IMR-90 (cell line): Measurements from ENCODE around the gene WBP1L.

ENCODE experiments used
- CEBPB ChIP-seq: IDR thresholded peaks from 2 replicates; pipeline ENCODE4 v1.6.1; 2012; ENCODE audit warnings: low read depth, low read length, improper control_type of control experiment
- CHD1 ChIP-seq: IDR thresholded peaks from 2 replicates; pipeline ENCODE4 v1.6.1; 2012; ENCODE audit warnings: low read depth, low read length, improper control_type of control experiment
- FOS ChIP-seq: fragments of 150-350 bp; IDR thresholded peaks from 2 replicates; pipeline ENCODE4 v1.6.1; 2016; ENCODE audit warnings: low read depth, low read length
- MAFK ChIP-seq: IDR thresholded peaks from 2 replicates; pipeline ENCODE4 v1.6.1; 2012; ENCODE audit warnings: low read depth, low read length, improper control_type of control experiment
- MAZ ChIP-seq: IDR thresholded peaks from 2 replicates; pipeline ENCODE4 v1.6.1; 2012; ENCODE audit warnings: low read depth, mild to moderate bottlenecking, low read length, improper control_type of control experiment, moderate library complexity, borderline replicate concordance
- NFE2L2 ChIP-seq: fragments of 150-350 bp; IDR thresholded peaks from 2 replicates; pipeline ENCODE4 v1.6.1; 2016; ENCODE audit warnings: low read depth, mild to moderate bottlenecking, low read length
- POLR2A ChIP-seq: IDR thresholded peaks from 2 replicates; pipeline ENCODE4 v1.6.1; 2012; ENCODE audit warnings: mild to moderate bottlenecking, low read depth, low read length
- RAD21 ChIP-seq: IDR thresholded peaks from 2 replicates; pipeline ENCODE4 v1.6.1; 2012; ENCODE audit warnings: low read length, improper control_type of control experiment
- RFX5 ChIP-seq: IDR thresholded peaks from 2 replicates; pipeline ENCODE4 v1.8.0; 2012; ENCODE audit warnings: low read depth, mild to moderate bottlenecking, low read length, moderate library complexity
- TF ChIP-seq, protein P1 (sequence below): fragments of 150-350 bp; IDR thresholded peaks from 2 replicates; pipeline ENCODE4 v1.6.1; 2016; ENCODE audit warnings: low read depth, mild to moderate bottlenecking, low read length, moderate library complexity, borderline replicate concordance
- TF ChIP-seq, protein P2 (sequence below): conservative IDR thresholded peaks from 2 replicates; pipeline ENCODE4 v1.5.1; 2012; ENCODE audit warnings: mild to moderate bottlenecking, low read depth, low read length, improper control_type of control experiment
- TF ChIP-seq, protein P3 (sequence below): fragments of 150-350 bp; IDR thresholded peaks from 2 replicates; pipeline ENCODE4 v1.6.1; 2017; ENCODE audit warnings: mild to moderate bottlenecking, antibody characterized with exemption, low read length, low read depth

DNA sequence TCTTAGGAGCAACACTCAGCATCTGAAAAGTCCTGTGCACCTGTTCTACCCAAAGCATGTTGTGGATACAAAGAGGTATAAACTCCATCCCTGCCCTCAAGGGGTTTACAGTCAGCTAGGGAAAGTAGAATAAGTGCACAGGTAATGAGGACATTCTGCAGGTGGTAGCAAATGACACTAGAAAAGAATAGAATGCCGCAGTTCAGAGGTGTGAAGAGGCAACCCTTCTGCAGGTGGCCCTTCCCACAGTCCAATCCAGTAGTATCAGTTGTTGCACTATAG lies 36.7 kb downstream of the WBP1L start:
- TF ChIP-seq, protein P1, sequence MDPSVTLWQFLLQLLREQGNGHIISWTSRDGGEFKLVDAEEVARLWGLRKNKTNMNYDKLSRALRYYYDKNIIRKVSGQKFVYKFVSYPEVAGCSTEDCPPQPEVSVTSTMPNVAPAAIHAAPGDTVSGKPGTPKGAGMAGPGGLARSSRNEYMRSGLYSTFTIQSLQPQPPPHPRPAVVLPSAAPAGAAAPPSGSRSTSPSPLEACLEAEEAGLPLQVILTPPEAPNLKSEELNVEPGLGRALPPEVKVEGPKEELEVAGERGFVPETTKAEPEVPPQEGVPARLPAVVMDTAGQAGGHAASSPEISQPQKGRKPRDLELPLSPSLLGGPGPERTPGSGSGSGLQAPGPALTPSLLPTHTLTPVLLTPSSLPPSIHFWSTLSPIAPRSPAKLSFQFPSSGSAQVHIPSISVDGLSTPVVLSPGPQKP, result no peak
- TF ChIP-seq, protein P2, sequence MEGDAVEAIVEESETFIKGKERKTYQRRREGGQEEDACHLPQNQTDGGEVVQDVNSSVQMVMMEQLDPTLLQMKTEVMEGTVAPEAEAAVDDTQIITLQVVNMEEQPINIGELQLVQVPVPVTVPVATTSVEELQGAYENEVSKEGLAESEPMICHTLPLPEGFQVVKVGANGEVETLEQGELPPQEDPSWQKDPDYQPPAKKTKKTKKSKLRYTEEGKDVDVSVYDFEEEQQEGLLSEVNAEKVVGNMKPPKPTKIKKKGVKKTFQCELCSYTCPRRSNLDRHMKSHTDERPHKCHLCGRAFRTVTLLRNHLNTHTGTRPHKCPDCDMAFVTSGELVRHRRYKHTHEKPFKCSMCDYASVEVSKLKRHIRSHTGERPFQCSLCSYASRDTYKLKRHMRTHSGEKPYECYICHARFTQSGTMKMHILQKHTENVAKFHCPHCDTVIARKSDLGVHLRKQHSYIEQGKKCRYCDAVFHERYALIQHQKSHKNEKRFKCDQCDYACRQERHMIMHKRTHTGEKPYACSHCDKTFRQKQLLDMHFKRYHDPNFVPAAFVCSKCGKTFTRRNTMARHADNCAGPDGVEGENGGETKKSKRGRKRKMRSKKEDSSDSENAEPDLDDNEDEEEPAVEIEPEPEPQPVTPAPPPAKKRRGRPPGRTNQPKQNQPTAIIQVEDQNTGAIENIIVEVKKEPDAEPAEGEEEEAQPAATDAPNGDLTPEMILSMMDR, result no peak
- TF ChIP-seq, protein P3, sequence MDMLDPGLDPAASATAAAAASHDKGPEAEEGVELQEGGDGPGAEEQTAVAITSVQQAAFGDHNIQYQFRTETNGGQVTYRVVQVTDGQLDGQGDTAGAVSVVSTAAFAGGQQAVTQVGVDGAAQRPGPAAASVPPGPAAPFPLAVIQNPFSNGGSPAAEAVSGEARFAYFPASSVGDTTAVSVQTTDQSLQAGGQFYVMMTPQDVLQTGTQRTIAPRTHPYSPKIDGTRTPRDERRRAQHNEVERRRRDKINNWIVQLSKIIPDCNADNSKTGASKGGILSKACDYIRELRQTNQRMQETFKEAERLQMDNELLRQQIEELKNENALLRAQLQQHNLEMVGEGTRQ, result no peak
- TF ChIP-seq POLR2A (no peak), RAD21 (no peak), MAFK (no peak), RFX5 (no peak), MAZ (no peak), NFE2L2 (no peak), CHD1 (no peak), CEBPB (no peak), FOS (no peak)
